ENCODE measurements around the gene CAPN14.

The CAPN14 gene

DNA sequence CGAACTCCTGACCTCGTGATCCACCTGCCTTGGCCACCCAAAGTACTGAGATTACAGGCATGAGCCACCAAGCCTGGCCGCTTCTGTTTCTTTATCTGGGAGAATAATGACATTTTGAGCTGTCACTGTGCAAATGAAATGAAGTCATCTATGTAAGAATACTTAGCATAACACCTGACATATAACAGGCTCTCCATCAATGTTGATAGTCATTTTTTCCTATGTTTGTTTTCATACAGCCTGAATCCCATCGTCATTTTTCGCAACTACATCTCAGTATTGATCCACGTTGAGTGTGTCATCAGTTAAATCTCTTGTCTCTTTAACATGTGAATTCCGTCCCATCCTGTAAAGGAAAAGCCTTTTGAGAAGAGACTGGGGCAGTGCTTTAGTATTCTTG lies 6.4 kb upstream of the CAPN14 start:
- DNase-seq: no peak

GRCh38 chr2:31223026-31223425 lies 5.7 kb upstream of the CAPN14 start:
- DNase-seq: no peak

GRCh38 chr2:31222071-31222470 lies 4.8 kb upstream of the CAPN14 start:
- no peak for DNase-seq

- no peak for DNase-seq
Measured at GRCh38 chr2:31221544-31221943, 4.2 kb upstream of the CAPN14 start.

DNA sequence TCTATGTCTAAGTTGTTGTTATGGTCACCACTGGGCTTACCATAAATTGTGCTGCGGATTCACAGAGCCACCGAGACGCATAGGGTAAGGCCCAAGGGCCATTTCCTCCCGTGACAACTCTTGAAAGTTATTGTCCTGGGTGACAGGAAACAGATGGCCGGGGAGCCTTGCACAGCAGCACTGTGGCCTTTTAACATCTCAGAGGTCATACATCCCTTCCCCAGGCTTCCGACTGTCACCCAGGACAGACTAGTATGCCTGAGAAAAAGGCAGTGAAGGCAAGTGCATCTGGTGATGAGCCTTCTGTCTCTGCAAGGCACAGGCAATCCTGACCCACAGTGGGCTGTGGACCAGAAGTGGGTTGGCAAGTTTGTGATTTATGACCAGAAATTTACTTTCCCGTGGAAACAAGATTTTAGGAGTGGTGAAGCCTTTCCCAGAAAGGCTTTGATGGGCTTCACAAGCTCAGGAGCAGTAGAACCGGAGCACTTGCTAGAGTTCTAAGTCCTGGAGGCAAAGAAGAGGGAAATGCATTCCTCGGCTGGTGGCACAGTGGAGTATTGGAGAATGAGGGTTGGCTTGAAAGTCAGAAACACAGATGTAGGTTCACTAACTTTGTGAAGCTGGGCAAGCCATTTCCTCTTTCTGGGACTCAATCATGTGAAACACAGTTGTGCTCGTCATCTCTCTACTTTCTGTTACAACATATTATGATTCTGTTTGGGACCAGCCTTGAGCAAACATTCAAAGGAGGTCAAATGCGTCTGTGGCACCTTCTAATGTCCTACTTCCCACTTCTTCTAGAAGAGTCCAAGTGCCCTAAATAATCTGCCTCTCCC lies 2.0 kb upstream of the CAPN14 start:
- DNase-seq: no peak

DNA sequence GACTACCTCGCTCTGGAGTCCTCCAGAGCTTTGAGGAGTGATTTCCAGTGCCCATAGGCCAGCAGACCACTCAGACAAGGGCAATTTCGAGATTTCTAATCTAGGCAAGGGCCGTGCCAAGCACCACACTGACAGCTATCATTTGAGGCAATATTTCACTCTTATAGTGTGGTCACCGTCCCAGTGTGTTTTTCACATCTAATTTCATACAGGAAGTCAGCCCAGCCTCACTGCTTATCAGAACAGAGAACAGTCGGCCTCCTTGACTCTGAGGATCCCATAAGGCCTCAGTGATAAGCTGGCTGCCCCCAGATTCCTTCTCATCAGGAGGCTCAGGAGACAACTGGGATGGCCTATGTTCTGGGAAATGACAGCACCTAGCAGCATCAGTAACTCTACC lies 581 bp downstream of the CAPN14 start:
- no peak for DNase-seq

DNA sequence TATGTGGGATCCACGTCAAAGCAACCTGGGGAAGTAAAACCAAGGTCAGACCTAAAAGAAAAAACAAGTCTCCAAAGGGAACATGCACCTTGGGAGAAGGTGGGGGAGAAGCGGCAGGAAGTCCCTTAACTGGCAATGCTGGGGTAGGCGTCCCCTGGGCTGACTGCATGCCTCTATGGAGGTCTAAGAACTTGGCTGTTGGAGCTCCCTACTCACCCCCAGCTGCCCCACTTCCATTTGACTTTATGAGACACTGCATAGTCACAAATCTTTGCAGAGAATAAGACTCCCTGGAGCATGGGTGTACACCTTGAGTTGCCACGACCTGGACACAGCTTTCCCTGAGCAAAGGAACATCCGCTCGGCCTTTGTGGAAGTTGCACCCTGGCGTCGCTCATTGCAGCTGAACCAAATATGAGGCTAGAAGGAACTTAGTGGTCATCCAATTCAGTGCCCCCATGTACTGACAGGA lies 2.8 kb downstream of the CAPN14 start:
- no peak for DNase-seq

GRCh38 chr2:31213601-31214443 lies 3.5 kb downstream of the CAPN14 start:
- no peak for DNase-seq

GRCh38 chr2:31212659-31213600 lies 4.4 kb downstream of the CAPN14 start:
- DNase-seq: no peak

GRCh38 chr2:31208240-31208639 lies 9.1 kb downstream of the CAPN14 start:
- no peak for DNase-seq

GRCh38 chr2:31207790-31208189 lies 9.5 kb downstream of the CAPN14 start:
- DNase-seq: no peak

DNA sequence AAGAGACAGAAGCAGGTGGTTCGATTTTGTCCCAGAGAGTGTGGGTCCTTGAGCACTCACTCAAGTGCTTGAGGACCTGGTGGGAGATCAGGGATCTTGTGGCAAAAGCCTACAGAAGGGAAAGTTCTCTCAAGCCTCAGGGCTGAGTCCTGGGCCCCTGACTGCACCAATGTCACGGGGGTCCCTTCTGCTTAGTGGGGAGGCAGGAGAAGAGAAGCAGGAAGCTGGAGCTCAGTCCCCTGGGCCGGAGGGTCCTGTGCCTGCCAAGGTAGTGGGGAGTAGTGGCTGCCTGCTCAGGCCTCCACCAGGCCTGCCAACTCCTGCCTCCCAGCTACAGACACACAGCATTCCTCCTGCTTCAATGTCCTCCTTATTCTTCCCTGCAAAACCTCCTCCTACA lies 11.7 kb downstream of the CAPN14 start:
- DNase-seq: no peak

DNA sequence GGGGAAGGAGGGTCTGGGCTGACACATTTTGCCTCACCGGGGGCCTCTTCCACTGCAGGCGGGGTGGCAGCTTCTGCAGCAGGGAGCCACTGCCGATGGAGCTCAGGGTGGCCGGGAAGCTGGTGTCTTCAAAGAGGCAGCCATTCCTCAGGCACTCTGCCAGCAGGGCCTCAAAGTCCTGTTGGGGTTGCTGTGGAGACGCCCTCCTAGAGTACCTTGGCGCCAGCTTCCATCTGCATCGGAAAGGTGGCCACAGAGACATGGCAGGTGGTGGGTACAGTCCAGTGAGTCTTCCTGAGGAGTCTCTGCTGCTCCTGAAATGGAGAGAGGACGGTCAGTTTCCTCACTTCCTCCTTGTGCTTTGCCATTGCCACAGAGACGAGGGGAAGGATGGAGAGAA lies 12.1 kb downstream of the CAPN14 start:
- no peak for DNase-seq

DNA sequence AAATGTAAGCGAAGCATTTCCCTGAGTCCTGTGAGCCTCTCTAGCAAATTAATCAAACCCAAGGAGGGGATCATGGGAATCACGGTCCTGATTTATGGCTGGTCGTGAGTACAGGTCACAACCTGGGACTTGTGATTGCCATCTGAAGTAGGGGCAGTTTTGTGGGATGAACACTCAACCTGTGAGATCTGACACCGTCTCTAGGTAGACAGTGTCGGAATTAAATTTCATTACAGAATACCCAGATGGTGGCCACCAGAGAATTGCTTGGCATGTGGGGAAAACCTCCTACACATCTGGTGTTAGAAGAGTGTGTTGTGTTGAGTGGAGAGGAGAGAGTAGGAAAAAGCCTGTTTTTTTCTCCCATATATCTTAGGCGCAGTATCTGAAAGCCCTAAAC lies 12.5 kb downstream of the CAPN14 start:
- no peak for DNase-seq

DNA sequence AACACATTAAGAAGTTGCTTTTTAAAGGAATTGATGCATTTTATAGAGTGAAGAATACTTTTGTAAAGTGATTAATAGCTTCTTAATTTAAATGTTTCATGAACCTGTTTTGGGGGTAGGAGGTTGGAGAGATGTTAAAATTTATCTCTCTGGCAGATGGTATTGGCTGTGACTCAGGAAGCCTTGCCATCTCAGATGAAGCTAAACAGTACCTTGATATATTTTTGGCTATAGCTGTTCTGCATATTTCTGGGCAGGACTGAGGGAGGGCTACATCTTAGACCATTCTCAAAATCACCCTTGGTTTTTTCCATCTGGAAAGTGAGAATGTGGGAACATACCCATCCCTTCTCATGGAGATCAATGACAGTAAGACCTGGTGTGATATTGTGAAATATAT lies 13.4 kb downstream of the CAPN14 start:
- no peak for DNase-seq

- DNase-seq: no peak
Measured at GRCh38 chr2:31202833-31203232, 14.5 kb downstream of the CAPN14 start.

DNA sequence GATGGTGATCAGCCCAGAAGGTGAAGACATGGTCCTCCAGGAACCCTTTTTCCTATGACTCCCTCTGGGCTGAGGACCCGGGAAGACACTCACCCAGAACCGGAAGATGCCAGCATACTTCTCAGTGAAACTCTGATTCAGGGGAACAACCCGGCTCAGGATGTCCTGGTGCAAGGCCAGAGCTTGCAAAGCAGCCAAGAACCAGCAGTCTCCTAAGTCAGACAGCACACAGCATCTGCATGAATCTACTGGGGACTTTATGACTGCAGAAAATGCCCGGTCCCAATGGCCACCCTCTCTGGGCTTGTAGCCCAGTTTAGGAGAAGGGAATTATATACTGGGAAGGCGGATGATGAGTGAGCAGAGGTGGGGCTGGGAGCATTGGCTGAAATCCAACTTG lies 15.3 kb downstream of the CAPN14 start:
- DNase-seq: no peak

DNA sequence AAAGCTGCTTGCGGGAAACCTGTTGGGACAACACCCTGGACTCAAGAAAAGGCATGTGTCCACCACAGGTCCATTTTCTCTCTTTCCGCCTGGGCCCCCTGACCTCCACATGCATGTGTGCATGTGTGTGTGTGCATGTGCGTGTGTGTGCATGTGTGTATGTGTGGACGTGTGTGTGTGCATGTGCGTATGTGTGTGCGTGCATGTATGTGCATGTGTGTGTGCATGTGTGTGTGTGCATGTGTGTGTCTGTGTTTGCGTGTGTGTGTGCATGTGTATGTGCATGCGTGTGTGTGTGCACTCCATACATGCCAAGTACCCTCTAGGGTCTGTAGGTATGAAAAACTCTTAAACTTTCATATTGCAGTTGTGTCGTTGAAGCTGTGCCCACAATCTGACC lies 16.3 kb downstream of the CAPN14 start:
- no peak for DNase-seq

DNA sequence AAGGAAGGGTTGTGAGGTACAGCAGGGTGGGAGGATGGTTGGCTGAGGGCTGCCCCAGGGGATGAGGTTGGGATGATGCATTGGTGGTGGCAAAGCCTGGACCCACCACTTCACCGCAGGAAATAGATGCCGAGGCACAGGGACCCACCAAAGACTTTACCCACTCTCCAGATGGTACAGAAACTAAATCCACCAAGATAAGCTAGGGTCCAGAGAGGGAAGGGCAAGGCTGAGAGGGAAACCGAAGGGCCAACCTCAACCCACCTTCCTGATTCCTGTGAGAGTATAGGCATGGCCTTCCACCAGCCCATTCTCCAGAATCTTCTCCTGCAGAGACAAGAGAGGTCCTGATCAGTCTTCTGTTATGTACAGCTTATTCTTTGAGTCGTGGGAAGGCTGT lies 18.1 kb downstream of the CAPN14 start:
- DNase-seq: no peak

DNA sequence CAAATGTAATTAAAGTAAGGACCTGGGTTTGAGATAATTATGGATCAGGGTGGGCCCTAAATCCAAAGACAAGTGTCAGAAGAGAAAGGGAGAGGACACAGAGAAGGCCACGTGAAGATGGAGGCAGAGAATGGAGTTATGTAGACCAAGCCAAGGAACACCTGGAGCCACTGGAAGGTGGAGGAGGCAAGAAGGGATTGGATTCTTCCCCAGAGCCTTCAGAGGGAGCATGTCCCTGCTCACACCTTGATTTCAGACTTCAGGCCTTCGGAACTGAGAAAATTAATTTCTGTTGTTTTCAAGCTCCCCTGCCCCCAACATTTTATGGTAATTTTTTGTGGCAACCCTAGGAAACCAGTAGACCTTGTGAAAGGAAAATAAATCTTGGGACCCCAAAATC lies 19.6 kb downstream of the CAPN14 start:
- DNase-seq: no peak

DNA sequence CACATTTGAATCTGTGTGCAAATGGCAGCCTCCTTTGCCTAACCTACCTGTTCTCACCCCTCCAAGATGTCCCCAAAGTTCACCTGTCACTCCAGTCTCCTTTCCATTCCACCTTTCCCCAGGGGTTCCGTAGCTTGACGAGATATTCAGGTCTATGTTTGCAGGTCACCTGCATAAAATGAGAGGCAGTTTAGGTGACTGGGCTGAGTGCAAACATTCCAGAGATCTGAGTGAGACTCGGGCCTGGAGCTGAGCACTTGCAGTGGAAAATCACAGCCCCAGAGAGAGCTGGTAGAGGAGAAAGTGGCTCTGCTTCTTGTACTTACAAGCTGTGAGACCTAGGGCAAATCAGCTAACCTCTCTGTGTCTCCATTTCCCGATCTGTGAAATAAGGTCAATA lies 20.1 kb downstream of the CAPN14 start:
- DNase-seq: no peak

- no peak for DNase-seq
Measured at GRCh38 chr2:31196622-31197021, 20.7 kb downstream of the CAPN14 start.

- no peak for DNase-seq
Measured at GRCh38 chr2:31193806-31194205, 23.5 kb downstream of the CAPN14 start.
